Neural cell (in vitro differentiated cells): ENCODE data around the gene SPECC1L. TPM values are rescaled to one million over a fixed set of nuclear protein-coding genes. Genes with fewer than 3 reads are reported as not detected.

Experiments used
- H2AFZ ChIP-seq: fragments of 200-600, 300-800 bp; sonication (generic), shearing (Covaris generic); 2 replicates; pipeline ENCODE4 v1.6.0; 2014; ENCODE audit warnings: low read depth, mild to moderate bottlenecking, antibody characterized with exemption, low read length, moderate library complexity
- H3F3A ChIP-seq: fragments of 200-600 bp; shearing (Covaris generic); 2 replicates; pipeline ENCODE4 v1.6.1; 2016; ENCODE audit warnings: mild to moderate bottlenecking, moderate library complexity, mixed read lengths, antibody characterized with exemption, low read length; ENCODE audit not compliant: insufficient read depth, poor library complexity, severe bottlenecking
- H3K27ac ChIP-seq: fragments of 200-600, 300-800 bp; sonication (generic), shearing (Covaris generic); 2 replicates; pipeline ENCODE4 v1.5.1; 2014; ENCODE audit warnings: mild to moderate bottlenecking, low read length, moderate library complexity
- H3K27me3 ChIP-seq: fragments of 300-800, 200-600 bp; sonication (generic), shearing (Covaris generic); 2 replicates; pipeline ENCODE4 v1.6.0; 2014; ENCODE audit warnings: mild to moderate bottlenecking, low read depth, low read length, moderate library complexity; ENCODE audit not compliant: insufficient read depth
- H3K36me3 ChIP-seq: fragments of 300-800, 200-600 bp; sonication (generic), shearing (Covaris generic); 2 replicates; pipeline ENCODE4 v1.5.1; 2014; ENCODE audit warnings: mild to moderate bottlenecking, antibody characterized with exemption, low read length, moderate library complexity; ENCODE audit not compliant: insufficient read depth
- H3K4me2 ChIP-seq: fragments of 300-800, 200-600 bp; sonication (generic), shearing (Covaris generic); 2 replicates; pipeline ENCODE4 v1.6.0; 2014; ENCODE audit warnings: mild to moderate bottlenecking, low read length
- H3K4me3 ChIP-seq: fragments of 300-800, 200-600 bp; sonication (generic), shearing (Covaris generic); 2 replicates; pipeline ENCODE4 v1.5.1; 2014; ENCODE audit warnings: mild to moderate bottlenecking, low read length, moderate library complexity
- H3K79me2 ChIP-seq: fragments of 200-600 bp; shearing (Covaris generic); replicated peaks from 2 replicates; pipeline ENCODE4 v1.6.0; 2014; ENCODE audit warnings: mild to moderate bottlenecking, low read length, moderate library complexity; ENCODE audit not compliant: insufficient read depth
- H3K9ac ChIP-seq: fragments of 300-800, 200-600 bp; sonication (generic), shearing (Covaris generic); 2 replicates; pipeline ENCODE4 v1.6.1; 2016; ENCODE audit warnings: mild to moderate bottlenecking, low read length, mixed read lengths
- H3K9me2 ChIP-seq: fragments of 200-600 bp; shearing (Covaris generic); 2 replicates; pipeline ENCODE4 v1.6.1; 2016; ENCODE audit warnings: mild to moderate bottlenecking, low read length, mixed read lengths; ENCODE audit not compliant: insufficient read depth
- H3K9me3 ChIP-seq: fragments of 200-600, 300-800 bp; sonication (generic), shearing (Covaris generic); 2 replicates; pipeline ENCODE4 v1.6.1; 2016; ENCODE audit warnings: mild to moderate bottlenecking, mixed run types, low read length, moderate library complexity, mixed read lengths
- H4K20me1 ChIP-seq: fragments of 200-600 bp; shearing (Covaris generic); 2 replicates; pipeline ENCODE4 v1.6.1; 2016; ENCODE audit warnings: mild to moderate bottlenecking, mixed run types; ENCODE audit not compliant: insufficient read depth
- CTCF ChIP-seq: fragments of 450-650 bp; IDR thresholded peaks from 2 replicates; pipeline ENCODE4 v1.5.1; 2014; ENCODE audit warnings: antibody characterized with exemption, mild to moderate bottlenecking, moderate library complexity; ENCODE audit not compliant: poor library complexity, severe bottlenecking
- EP300 ChIP-seq: fragments of 450-650 bp; conservative IDR thresholded peaks from 2 replicates; pipeline ENCODE4 v1.6.1; 2014; ENCODE audit warnings: antibody characterized with exemption, mild to moderate bottlenecking, moderate library complexity; ENCODE audit not compliant: poor library complexity, severe bottlenecking
- EZH2 ChIP-seq: fragments of 200-600, 300-800 bp; shearing (Covaris generic), sonication (generic); IDR thresholded peaks from 2 replicates; pipeline ENCODE4 v1.6.1; 2014; ENCODE audit warnings: antibody characterized with exemption, low read length, borderline replicate concordance, mild to moderate bottlenecking; ENCODE audit not compliant: insufficient read depth, poor library complexity, severe bottlenecking
- MXI1 ChIP-seq: fragments of 450-650 bp; conservative IDR thresholded peaks from 2 replicates; pipeline ENCODE4 v1.6.1; 2014; ENCODE audit warnings: antibody characterized with exemption, mild to moderate bottlenecking; ENCODE audit not compliant: poor library complexity, severe bottlenecking
- POLR2AphosphoS5 ChIP-seq: IDR thresholded peaks from 2 replicates; pipeline ENCODE4 v1.6.1; 2012
- RAD21 ChIP-seq: fragments of 450-650 bp; conservative IDR thresholded peaks from 2 replicates; pipeline ENCODE4 v1.6.1; 2014; ENCODE audit warnings: antibody characterized with exemption, mild to moderate bottlenecking, moderate library complexity
- SMC3 ChIP-seq: fragments of 450-650 bp; conservative IDR thresholded peaks from 2 replicates; pipeline ENCODE4 v1.6.1; 2014; ENCODE audit warnings: antibody characterized with exemption, mild to moderate bottlenecking, moderate library complexity; ENCODE audit not compliant: poor library complexity
- TAF1 ChIP-seq: IDR thresholded peaks from 2 replicates; pipeline ENCODE4 v1.6.1; 2012; ENCODE audit warnings: low read depth
- polyA plus RNA-seq: library from polyadenylated mRNA; depleted of rRNA; stranded (reverse); fragments of >200 nt; gene quantifications from 2 replicates; pipeline ENCODE4 v1.2.3, GENCODE V29; 2014
- TF ChIP-seq, protein P1 (sequence below): IDR thresholded peaks from 2 replicates; pipeline ENCODE4 v1.6.1; 2012; ENCODE audit warnings: borderline replicate concordance

SPECC1L gene
- polyA plus RNA-seq, 1 donor from 2014 or later: 27.1 TPM

GRCh38 chr22:24380220-24380904 lies 109.7 kb downstream of the SPECC1L start:
- Histone ChIP-seq H3F3A (no peaks in the 10 kb centered on the region), H3K79me2 (no peaks in the 10 kb centered on the region), H3K9me2 (no peaks in the 10 kb centered on the region), H3K4me3 (no peak overlapping the region), H4K20me1 (no peaks in the 10 kb centered on the region), H3K9me3 (no peaks in the 10 kb centered on the region), H3K4me2 (no peak overlapping the region), H2AFZ (no peak overlapping the region), H3K27ac (no peak overlapping the region), H3K9ac (no peak overlapping the region), H3K27me3 (no peaks in the 10 kb centered on the region), H3K36me3 (peaks cover 9% of the 10 kb centered on the region)
- TF ChIP-seq SMC3: no peak
- TF ChIP-seq MXI1: no peak
- TF ChIP-seq CTCF: no peak
- TF ChIP-seq, protein P1, sequence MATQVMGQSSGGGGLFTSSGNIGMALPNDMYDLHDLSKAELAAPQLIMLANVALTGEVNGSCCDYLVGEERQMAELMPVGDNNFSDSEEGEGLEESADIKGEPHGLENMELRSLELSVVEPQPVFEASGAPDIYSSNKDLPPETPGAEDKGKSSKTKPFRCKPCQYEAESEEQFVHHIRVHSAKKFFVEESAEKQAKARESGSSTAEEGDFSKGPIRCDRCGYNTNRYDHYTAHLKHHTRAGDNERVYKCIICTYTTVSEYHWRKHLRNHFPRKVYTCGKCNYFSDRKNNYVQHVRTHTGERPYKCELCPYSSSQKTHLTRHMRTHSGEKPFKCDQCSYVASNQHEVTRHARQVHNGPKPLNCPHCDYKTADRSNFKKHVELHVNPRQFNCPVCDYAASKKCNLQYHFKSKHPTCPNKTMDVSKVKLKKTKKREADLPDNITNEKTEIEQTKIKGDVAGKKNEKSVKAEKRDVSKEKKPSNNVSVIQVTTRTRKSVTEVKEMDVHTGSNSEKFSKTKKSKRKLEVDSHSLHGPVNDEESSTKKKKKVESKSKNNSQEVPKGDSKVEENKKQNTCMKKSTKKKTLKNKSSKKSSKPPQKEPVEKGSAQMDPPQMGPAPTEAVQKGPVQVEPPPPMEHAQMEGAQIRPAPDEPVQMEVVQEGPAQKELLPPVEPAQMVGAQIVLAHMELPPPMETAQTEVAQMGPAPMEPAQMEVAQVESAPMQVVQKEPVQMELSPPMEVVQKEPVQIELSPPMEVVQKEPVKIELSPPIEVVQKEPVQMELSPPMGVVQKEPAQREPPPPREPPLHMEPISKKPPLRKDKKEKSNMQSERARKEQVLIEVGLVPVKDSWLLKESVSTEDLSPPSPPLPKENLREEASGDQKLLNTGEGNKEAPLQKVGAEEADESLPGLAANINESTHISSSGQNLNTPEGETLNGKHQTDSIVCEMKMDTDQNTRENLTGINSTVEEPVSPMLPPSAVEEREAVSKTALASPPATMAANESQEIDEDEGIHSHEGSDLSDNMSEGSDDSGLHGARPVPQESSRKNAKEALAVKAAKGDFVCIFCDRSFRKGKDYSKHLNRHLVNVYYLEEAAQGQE: no peak
- TF ChIP-seq EZH2: no peak
- TF ChIP-seq EP300: no peak
- no peak for TF ChIP-seq RAD21
- no peak for TF ChIP-seq POLR2AphosphoS5
- no peak for TF ChIP-seq TAF1

GRCh38 chr22:24380905-24381230 lies 110.2 kb downstream of the SPECC1L start:
- Histone ChIP-seq H3K79me2 (no peaks in the 10 kb centered on the region), H3K27ac (no peak overlapping the region), H3F3A (no peaks in the 10 kb centered on the region), H3K4me2 (no peak overlapping the region), H3K36me3 (peaks cover 9% of the 10 kb centered on the region), H4K20me1 (no peaks in the 10 kb centered on the region), H3K9me3 (no peaks in the 10 kb centered on the region), H2AFZ (no peak overlapping the region), H3K9ac (no peak overlapping the region), H3K27me3 (no peaks in the 10 kb centered on the region), H3K9me2 (no peaks in the 10 kb centered on the region), H3K4me3 (no peak overlapping the region)
- TF ChIP-seq RAD21 (no peak), MXI1 (no peak), CTCF (no peak), SMC3 (no peak), POLR2AphosphoS5 (no peak), TAF1 (no peak), EZH2 (no peak)
